ENCODE results near the gene NOMO2. TPM values are rescaled to one million over a fixed set of nuclear protein-coding genes. Genes with fewer than 3 reads are reported as not detected.
"Not testable (repeated sequence)": the region's sequence is repeated elsewhere in the genome, so short reads cannot be mapped to it uniquely, and the experiment has no call there.

The NOMO2 gene
- total RNA-seq, 1 experiment from 2014 or later, result 234 TPM

DNA sequence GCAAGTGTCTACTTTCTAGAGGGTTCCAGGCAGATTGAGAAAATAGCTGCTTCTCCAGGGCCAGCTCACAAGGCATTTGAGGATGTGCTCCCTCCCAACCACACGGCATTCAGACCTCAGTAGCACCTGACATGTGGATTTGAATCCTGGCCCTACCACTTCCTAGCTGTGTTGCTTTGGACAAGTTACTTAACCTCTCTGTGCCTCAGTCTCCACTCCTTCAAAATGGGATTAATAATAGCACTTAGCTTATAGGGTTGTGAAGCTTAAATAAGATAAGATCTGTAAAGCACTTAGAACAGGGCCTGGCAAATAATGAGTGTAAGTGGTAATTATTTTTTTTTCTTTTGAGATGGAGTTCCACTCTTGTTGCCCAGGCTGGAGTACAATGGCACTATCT is 21.0 kb upstream of the NOMO2 start:
- no peak overlapping the region for H3K27ac Mint-ChIP-seq (ENCODE audit: unreplicated experiment)
- no peaks in the 10 kb centered on the region for H3K27me3 Mint-ChIP-seq (ENCODE audit: unreplicated experiment)
- intact Hi-C loops (cut with micrococcal nuclease; ENCODE audit: unreplicated experiment), result no loop called here
- CTCF ChIA-PET, result no interaction called here
- TF ChIP-seq, protein P1, sequence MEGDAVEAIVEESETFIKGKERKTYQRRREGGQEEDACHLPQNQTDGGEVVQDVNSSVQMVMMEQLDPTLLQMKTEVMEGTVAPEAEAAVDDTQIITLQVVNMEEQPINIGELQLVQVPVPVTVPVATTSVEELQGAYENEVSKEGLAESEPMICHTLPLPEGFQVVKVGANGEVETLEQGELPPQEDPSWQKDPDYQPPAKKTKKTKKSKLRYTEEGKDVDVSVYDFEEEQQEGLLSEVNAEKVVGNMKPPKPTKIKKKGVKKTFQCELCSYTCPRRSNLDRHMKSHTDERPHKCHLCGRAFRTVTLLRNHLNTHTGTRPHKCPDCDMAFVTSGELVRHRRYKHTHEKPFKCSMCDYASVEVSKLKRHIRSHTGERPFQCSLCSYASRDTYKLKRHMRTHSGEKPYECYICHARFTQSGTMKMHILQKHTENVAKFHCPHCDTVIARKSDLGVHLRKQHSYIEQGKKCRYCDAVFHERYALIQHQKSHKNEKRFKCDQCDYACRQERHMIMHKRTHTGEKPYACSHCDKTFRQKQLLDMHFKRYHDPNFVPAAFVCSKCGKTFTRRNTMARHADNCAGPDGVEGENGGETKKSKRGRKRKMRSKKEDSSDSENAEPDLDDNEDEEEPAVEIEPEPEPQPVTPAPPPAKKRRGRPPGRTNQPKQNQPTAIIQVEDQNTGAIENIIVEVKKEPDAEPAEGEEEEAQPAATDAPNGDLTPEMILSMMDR (IDR thresholded peaks at IDR 0.05; ENCODE audit: unreplicated experiment), result no peak
- no peaks in the 10 kb centered on the region for H3K4me1 Mint-ChIP-seq (ENCODE audit: low read depth, unreplicated experiment)
- DNase-seq, result no peak
- no TSS peak for BruUV-seq (replicated peaks)
- no peaks in the 10 kb centered on the region for H3K36me3 Mint-ChIP-seq (ENCODE audit: insufficient read depth, unreplicated experiment)
- no peaks in the 10 kb centered on the region for H3K9me3 Mint-ChIP-seq (ENCODE audit: low read depth, unreplicated experiment)
- H3K4me3 Mint-ChIP-seq (ENCODE audit: low read depth, unreplicated experiment), result no peak overlapping the region

DNA sequence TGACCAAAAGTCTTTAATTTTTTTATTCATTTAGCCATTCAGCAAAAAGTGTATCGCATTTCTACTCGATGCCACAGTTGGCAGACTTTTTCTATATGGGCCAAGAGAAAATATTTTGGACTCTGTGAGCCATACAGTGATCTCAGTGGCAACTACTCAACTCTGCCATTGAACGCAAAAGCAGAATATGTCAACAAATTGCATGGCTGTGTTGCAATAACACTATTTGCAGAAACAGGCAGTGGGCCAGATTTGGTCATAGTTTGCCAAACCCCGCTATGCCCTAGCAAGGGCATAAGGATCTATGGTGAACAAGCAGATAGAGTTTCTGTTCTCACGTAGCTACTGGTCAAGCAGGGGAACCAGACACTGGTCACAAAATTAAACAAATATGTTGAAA is 18.5 kb upstream of the NOMO2 start:
- DNase-seq; H3K27ac Mint-ChIP-seq (ENCODE audit: unreplicated experiment); BruUV-seq (replicated peaks); H3K36me3 Mint-ChIP-seq (ENCODE audit: insufficient read depth, unreplicated experiment); H3K9me3 Mint-ChIP-seq (ENCODE audit: low read depth, unreplicated experiment); intact Hi-C loops (cut with micrococcal nuclease; ENCODE audit: unreplicated experiment); H3K4me3 Mint-ChIP-seq (ENCODE audit: low read depth, unreplicated experiment); H3K4me1 Mint-ChIP-seq (ENCODE audit: low read depth, unreplicated experiment); H3K27me3 Mint-ChIP-seq (ENCODE audit: unreplicated experiment); CTCF ChIA-PET: not testable (repeated sequence)

DNA sequence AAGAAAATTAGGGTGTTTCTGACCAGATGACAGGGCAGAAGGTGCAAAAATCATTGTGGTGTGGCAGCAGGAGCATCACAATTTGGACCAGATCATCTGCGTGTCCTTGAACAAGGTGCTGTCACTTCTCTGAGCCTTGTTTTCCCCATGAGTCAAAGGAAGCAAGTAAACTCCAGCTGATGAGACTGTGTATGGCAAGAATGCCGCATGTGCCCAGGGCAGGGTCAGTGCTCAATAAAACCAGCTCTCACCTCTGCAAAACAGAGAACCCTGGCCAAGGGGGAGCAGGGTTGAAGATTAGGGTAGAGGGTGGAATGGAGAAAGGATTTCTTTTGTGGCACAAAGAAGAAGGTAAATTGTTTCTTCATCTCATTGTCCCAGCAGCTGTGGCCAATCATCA is 17.4 kb upstream of the NOMO2 start:
- H3K9me3 Mint-ChIP-seq (ENCODE audit: low read depth, unreplicated experiment); H3K36me3 Mint-ChIP-seq (ENCODE audit: insufficient read depth, unreplicated experiment); H3K4me1 Mint-ChIP-seq (ENCODE audit: low read depth, unreplicated experiment); BruUV-seq (replicated peaks); H3K4me3 Mint-ChIP-seq (ENCODE audit: low read depth, unreplicated experiment); H3K27ac Mint-ChIP-seq (ENCODE audit: unreplicated experiment); H3K27me3 Mint-ChIP-seq (ENCODE audit: unreplicated experiment); CTCF ChIA-PET; DNase-seq; intact Hi-C loops (cut with micrococcal nuclease; ENCODE audit: unreplicated experiment): not testable (repeated sequence)

DNA sequence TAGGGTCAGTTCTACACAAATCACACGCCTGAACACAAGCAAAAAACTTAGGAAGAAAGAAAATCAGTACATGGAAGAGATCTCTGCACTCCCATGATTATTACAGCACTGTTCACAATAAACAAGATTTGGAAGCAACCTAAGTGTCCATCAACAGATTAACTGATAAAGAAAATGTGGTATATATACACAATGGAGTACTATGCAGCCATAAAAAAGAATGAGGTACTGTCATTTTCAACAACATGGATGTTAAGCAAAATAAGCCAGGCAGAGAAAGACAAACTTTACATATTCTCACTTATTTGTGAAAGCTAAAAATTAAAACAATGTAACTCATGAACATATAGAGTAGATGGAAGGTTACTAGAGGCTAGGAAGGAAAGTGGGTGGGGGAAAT is 16.0 kb upstream of the NOMO2 start:
- DNase-seq; BruUV-seq (replicated peaks); H3K27me3 Mint-ChIP-seq (ENCODE audit: unreplicated experiment); CTCF ChIA-PET; H3K4me1 Mint-ChIP-seq (ENCODE audit: low read depth, unreplicated experiment); H3K27ac Mint-ChIP-seq (ENCODE audit: unreplicated experiment); H3K36me3 Mint-ChIP-seq (ENCODE audit: insufficient read depth, unreplicated experiment); H3K9me3 Mint-ChIP-seq (ENCODE audit: low read depth, unreplicated experiment); H3K4me3 Mint-ChIP-seq (ENCODE audit: low read depth, unreplicated experiment); intact Hi-C loops (cut with micrococcal nuclease; ENCODE audit: unreplicated experiment): not testable (repeated sequence)

DNA sequence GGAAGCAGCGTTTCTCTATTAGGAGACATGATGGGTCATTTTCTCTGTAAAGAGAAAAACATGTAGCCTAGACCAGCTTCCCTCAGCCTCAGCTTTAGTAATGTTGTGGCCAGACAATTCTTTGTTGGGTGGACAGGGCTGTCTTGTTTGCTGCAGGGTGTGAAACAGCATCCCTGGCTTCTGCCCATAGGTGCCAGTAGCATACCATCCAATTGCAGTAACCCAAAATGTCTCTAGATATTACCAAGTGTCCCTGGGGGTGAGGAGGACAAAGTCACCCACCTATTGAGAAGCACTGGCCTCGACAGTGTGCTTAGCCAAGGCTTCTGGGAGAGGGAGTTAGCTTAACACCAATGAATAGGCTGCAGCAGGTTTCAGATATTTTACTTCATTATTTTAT is 14.0 kb upstream of the NOMO2 start:
- BruUV-seq (replicated peaks); H3K27me3 Mint-ChIP-seq (ENCODE audit: unreplicated experiment); H3K4me3 Mint-ChIP-seq (ENCODE audit: low read depth, unreplicated experiment); CTCF ChIA-PET; H3K36me3 Mint-ChIP-seq (ENCODE audit: insufficient read depth, unreplicated experiment); H3K4me1 Mint-ChIP-seq (ENCODE audit: low read depth, unreplicated experiment); DNase-seq; intact Hi-C loops (cut with micrococcal nuclease; ENCODE audit: unreplicated experiment); H3K9me3 Mint-ChIP-seq (ENCODE audit: low read depth, unreplicated experiment); H3K27ac Mint-ChIP-seq (ENCODE audit: unreplicated experiment): not testable (repeated sequence)

DNA sequence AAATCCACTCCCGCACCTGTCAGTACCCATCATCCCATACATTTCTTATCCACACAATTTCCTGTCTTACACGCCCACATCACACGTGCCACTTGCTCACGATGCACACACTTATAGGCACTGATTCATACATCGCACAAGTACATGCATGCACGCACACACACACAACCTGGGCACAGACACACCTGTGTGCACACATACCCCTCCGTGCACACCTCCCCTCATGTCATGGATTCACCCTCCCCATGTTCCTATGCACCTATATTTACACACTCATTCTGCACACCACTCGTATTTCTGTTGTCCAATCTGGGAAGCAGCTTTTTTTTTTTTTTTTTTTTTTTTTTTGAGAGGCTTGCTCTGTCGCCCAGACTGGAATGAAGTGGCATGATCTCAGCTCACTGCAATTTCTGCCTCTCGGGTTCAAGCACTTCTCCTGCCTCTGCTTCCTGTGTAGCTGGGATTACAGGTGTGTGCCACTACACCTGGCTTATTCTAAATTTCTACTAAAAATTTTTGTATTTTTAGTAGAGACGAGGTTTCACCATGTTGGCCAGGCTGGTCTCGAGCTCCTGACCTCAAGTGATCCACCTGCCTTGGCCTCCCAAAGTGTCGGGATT is 13.5 kb upstream of the NOMO2 start:
- H3K27ac Mint-ChIP-seq (ENCODE audit: unreplicated experiment); H3K36me3 Mint-ChIP-seq (ENCODE audit: insufficient read depth, unreplicated experiment); H3K9me3 Mint-ChIP-seq (ENCODE audit: low read depth, unreplicated experiment); H3K4me1 Mint-ChIP-seq (ENCODE audit: low read depth, unreplicated experiment); H3K4me3 Mint-ChIP-seq (ENCODE audit: low read depth, unreplicated experiment); CTCF ChIA-PET; BruUV-seq (replicated peaks); H3K27me3 Mint-ChIP-seq (ENCODE audit: unreplicated experiment); DNase-seq; intact Hi-C loops (cut with micrococcal nuclease; ENCODE audit: unreplicated experiment): not testable (repeated sequence)

DNA sequence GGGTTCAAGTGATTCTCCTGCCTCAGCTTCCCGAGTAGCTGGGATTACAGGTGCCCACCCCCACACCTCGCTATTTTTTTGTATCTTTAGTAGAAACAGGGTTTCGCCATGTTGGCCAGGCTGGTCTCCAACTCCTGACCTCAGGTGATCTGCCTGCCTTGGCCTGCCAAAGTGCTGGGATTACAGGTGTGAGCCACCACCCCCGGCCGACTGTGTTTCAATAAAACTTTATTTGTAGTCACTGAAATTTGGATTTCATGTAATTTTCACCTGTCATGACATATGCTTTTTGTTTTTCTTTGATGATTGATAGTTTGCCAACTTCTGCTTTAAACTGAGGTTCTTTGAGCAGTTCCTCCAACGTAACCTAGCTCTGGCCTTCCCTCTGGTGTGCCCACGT is 12.0 kb upstream of the NOMO2 start:
- H3K9me3 Mint-ChIP-seq (ENCODE audit: low read depth, unreplicated experiment); H3K4me1 Mint-ChIP-seq (ENCODE audit: low read depth, unreplicated experiment); H3K4me3 Mint-ChIP-seq (ENCODE audit: low read depth, unreplicated experiment); H3K27me3 Mint-ChIP-seq (ENCODE audit: unreplicated experiment); DNase-seq; H3K36me3 Mint-ChIP-seq (ENCODE audit: insufficient read depth, unreplicated experiment); BruUV-seq (replicated peaks); CTCF ChIA-PET; H3K27ac Mint-ChIP-seq (ENCODE audit: unreplicated experiment); intact Hi-C loops (cut with micrococcal nuclease; ENCODE audit: unreplicated experiment): not testable (repeated sequence)

DNA sequence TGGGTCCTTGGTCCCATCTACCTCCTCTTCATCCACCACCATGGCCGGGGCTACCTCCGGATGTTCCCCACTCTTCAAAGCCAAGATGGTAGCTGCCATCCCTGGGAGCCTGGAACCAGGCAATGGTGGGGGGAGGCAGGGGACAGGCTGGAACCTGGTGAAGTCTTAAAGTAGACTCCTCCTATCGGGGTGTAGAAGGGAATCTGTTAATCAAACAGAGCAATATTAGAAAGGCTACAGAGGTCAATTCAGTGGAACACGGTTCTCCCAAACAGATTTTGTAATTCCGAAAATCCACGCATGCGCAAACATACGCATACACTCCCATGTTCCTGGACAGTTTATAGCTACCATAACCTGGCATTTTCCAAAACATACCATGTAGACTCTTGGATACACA is 11.1 kb upstream of the NOMO2 start:
- H3K27me3 Mint-ChIP-seq (ENCODE audit: unreplicated experiment); H3K36me3 Mint-ChIP-seq (ENCODE audit: insufficient read depth, unreplicated experiment); BruUV-seq (replicated peaks); H3K9me3 Mint-ChIP-seq (ENCODE audit: low read depth, unreplicated experiment); H3K27ac Mint-ChIP-seq (ENCODE audit: unreplicated experiment); CTCF ChIA-PET; H3K4me1 Mint-ChIP-seq (ENCODE audit: low read depth, unreplicated experiment); H3K4me3 Mint-ChIP-seq (ENCODE audit: low read depth, unreplicated experiment); DNase-seq; intact Hi-C loops (cut with micrococcal nuclease; ENCODE audit: unreplicated experiment): not testable (repeated sequence)

DNA sequence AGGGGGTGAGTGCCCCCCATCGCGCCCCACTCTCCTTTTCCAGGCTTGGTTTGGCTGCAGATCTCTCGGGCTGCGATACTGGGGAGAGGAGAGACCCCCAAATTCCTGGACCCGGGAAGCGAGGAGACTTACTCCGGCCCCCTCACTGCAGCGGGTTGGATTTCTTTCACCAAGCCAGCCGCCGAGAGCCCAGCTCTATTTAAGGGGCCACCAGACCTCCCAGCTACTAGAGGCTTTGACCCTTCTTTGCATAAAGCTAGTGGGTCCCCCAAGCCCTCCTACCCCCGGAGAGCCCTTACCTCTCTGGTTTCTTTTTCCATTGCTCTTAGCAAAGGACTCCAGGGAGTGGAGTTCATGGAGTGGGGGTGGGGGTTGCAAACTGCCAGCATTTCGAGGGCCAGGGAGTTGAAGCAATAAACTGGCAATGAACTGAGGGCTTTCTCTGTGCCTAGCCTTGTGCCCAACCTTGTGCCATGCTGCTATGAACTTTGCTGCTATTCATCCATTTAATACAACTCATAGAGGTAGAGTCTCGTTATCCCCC is 9.5 kb upstream of the NOMO2 start:
- not testable (repeated sequence) for H3K9me3 Mint-ChIP-seq (ENCODE audit: low read depth, unreplicated experiment)

More for the DNA sequence above, 9.5 kb upstream of the NOMO2 start:
- H3K36me3 Mint-ChIP-seq (ENCODE audit: insufficient read depth, unreplicated experiment); BruUV-seq (replicated peaks); H3K4me1 Mint-ChIP-seq (ENCODE audit: low read depth, unreplicated experiment); intact Hi-C loops (cut with micrococcal nuclease; ENCODE audit: unreplicated experiment); DNase-seq; H3K27ac Mint-ChIP-seq (ENCODE audit: unreplicated experiment); H3K4me3 Mint-ChIP-seq (ENCODE audit: low read depth, unreplicated experiment); H3K27me3 Mint-ChIP-seq (ENCODE audit: unreplicated experiment); CTCF ChIA-PET: not testable (repeated sequence)
